Right renal cortex interstitium (tissue), 3 donors: ENCODE measurements around the gene TRAF3. TPM values are rescaled to one million over a fixed set of nuclear protein-coding genes. Genes with fewer than 3 reads are reported as not detected.

Experiments
- DNase-seq, 3 donors: peaks; one replicate each; pipeline ENCODE4 v3.0.0-alpha.2; 2013; ENCODE audit warnings: low read depth in 3 of 3, low spot score in 2 of 3
- polyA plus RNA-seq, 3 donors: library from polyadenylated mRNA; unstranded; fragments of 120-200 nt; gene quantifications; one replicate each; pipeline ENCODE4 v1.2.1, GENCODE V29; 2013; ENCODE audit not compliant: insufficient read length in 3 of 3

The TRAF3 gene
- polyA plus RNA-seq, 3 donors: 15.9 to 17.1 (median 16.7) TPM

DNA sequence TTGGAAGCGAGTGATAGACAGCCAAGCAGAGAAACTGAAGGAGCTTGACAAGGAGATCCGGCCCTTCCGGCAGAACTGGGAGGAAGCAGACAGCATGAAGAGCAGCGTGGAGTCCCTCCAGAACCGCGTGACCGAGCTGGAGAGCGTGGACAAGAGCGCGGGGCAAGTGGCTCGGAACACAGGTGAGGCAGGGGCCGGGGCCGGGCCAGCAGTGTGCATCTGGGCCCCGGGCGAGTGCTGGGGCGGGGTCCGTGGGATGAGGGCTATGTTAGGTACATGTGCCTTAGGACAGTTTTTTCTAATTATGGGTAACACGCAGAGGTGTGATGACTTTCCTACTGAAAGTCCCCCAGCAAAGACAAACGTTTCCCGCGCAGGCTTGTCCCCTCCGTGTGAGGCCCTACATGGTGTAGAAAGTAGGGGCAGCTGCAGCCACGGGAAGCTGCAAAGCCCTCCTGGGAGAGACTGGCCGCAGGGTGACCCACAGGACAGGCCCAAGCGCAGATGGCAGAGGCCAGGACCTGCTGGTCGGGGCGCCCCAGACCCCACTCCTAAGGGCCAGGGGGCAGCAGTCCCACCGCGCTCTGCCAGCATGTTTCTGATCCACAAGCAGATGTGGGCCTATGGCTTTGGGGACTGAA, 126.1 kb downstream of the TRAF3 start:
- DNase-seq: no peak

DNA sequence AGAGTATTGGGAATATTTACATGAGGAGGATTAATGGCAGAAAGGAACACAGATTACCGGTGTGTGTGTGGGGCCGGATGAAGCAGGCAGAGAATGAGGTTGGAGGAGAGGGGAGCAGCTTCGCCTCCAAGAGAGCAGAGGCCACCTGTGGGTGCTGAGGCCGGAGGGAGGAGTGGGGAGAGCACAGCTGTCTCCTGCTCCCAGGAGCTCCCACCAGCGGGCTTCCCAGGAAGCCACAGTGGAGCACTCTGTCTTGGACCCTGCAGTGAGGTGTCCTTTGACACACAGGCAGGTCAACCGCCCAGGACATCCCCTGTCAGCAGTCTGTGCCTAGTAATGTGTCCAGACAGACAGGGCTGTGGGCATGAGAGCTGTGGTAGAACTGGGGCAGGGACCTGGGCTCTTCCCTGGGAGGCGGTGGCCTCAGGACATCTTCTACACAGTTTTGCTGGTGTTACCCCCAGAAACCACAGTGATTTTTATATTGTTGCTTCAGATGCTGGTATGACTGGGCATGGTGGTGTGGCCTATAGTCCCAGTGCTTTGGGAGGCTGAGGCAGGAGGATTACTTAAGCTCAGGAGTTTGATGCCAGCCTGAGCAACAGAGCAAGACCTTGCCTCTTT, 126.8 kb downstream of the TRAF3 start:
- no peak for DNase-seq

DNA sequence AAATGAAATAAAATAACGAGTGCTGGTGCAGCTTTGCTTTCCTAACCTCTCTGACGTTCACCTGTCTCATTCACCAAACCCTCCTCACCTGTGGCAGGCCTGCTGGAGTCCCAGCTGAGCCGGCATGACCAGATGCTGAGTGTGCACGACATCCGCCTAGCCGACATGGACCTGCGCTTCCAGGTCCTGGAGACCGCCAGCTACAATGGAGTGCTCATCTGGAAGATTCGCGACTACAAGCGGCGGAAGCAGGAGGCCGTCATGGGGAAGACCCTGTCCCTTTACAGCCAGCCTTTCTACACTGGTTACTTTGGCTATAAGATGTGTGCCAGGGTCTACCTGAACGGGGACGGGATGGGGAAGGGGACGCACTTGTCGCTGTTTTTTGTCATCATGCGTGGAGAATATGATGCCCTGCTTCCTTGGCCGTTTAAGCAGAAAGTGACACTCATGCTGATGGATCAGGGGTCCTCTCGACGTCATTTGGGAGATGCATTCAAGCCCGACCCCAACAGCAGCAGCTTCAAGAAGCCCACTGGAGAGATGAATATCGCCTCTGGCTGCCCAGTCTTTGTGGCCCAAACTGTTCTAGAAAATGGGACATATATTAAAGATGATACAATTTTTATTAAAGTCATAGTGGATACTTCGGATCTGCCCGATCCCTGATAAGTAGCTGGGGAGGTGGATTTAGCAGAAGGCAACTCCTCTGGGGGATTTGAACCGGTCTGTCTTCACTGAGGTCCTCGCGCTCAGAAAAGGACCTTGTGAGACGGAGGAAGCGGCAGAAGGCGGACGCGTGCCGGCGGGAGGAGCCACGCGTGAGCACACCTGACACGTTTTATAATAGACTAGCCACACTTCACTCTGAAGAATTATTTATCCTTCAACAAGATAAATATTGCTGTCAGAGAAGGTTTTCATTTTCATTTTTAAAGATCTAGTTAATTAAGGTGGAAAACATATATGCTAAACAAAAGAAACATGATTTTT, 128.2 kb downstream of the TRAF3 start:
- no peak for DNase-seq

DNA sequence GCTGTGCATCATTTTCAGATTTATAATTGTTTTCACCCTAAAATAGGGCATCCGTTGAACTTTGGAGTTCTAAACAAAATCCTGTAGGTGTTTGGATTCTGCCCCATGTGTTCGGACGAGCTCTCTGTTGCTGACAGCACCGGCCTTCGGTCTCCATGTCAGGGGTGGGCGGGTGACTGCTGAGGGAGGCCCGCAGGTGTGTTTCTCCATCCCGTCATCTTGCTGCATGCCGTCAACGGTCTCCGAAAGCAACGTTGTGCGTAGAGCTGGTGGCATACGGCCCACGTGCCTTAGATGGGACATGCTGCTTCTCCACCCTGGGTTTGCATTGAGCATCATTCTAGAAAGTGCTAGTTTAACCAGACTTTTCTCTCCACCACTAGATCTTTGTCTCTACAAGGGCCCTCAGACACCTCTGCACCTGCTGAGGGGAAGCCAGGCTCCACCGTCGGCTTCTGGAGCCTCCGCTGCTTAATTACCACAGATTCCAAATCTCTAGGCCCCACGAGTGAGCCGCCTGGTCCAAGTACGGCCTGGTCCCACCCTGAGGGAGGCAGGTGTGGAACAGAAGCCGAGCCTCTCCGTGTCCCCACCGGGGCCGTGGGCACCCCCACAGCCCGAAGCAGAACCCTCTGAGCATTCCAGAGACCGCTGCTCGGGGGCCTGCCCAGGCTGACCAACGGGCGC, 129.5 kb downstream of the TRAF3 start:
- DNase-seq: no peak

DNA sequence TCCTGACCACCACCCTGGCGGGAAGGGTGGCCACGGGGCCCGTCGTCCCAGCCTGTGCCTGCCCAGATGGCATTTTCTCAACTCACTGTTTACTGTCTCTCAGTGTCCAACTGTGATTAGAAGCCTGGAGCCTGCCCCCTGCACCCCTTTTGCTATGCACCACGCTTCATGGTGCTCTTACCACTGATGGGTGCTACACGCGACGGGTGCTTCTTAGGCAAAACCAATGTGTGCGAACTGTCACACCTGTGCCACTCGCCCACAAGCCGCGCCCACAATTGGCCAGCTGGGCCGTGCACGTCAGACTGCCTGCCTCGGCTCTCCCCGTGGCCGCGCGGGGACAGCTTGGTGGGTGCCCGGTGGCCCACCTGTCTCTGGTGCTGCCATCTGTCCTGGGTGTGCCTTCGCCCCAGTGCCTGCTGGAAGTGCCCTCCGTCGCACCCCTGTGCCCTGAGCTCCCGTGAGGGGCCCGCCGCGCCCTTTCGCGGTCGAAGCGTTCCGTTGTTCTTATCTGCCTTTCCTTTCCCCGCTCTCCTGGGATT, 130.1 kb downstream of the TRAF3 start:
- DNase-seq: no peak

DNA sequence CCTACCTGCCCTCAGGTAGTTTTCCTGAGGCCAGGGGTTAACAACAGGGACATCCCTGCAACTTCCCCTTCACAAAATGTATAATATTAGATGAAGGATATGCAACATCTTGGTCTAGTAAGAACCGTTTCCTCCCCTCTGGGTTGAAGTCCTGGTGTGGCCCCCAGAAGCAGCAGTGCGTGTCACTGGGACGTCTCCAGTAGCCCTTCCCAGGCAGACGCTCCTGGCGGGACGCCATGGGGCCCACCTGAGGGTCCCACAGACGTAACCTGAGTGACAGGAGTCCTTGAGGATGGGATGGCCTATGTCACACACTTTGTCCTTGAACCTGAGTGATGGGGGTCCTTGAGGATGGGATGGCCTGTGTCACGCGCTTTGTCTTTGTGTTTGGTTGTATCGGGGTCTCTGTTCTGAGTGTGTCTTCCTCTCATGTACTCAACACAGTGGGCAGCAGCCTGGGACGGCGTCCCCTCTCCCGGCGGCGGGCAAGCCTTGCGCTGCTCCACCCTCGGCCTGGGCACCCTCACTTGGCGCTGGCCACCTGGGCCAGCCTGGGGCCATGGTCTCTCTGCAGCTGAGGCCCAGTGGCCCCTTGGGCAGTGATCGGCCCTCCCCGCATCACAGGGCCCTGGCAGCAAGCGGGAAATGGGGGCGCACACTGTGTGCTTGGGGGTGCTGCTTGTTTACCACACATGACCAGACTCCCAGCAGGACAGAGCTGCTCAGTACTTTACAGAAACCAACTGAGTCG, 130.9 kb downstream of the TRAF3 start:
- DNase-seq: no peak

DNA sequence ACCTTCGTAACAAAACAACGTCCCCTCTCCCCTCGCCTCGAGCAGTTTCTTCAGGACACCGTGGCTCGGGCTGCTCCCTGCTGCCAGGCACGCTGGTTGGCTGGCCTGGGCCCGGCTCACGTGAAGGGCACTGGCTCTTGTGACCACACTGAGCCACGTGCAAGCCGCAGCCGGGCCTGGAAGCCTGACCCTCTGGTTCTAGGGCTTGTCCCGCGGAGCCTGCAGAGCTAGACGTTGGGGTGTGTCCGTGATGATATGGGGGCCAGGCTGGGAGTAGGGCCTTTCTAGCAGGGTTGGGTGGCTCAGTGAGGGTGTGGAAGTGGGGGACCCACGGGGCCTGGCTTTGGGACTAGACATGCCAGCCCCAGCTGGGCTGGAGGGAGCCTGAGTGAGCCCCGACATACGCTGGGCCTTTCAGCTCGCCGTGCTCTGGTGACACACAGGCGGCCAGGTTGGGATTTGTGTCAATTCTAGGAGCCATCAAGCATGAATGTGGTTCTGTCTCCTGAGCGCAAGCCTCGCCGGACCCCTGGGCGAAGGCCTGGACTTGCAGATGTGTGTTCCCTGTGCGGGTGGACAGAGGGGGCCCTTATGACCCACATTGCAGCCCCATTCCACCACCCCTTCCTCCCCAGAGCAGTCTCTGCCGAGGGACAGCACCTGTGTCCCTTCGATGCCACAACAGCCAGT, 131.7 kb downstream of the TRAF3 start:
- no peak for DNase-seq

DNA sequence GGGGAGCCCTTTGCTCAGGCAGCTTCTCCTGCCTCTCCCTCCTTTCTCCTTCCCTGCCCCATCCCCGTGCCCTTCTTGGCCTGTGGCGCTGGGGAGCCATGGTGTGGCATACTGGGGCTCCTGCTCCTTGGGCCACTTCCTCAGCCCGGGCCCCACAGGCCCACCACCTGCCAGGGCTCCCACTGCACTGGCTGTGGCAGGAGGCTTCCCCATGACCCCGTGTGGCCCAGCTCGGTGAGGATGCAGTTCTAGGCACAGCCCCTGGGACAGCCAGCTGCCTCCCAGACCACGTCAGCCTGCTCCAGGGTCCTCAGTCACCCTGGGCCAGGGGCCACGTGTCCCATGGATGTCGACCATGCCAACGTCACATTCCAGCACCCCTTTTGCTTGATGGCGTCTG, 132.2 kb downstream of the TRAF3 start:
- no peak for DNase-seq

DNA sequence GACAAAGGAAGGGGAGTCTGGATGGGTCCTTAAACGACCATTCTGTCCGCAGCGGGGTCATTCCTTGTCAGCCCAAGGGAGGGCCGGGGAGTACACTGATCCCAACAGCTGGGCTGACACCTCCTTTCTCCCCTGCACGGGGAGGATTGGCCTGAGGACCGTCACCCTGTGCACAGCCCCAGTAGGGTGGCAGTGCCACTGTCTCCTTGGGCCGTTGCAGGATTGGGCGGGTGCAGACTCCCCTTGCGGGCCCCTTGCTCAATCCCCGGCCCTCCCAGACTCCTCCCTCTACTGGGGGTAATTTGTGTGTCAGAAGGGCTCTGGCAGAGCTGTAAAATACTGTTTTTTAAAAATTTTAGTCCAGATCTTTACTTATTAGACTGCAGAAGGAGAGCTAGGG, 132.7 kb downstream of the TRAF3 start:
- DNase-seq: no peak

DNA sequence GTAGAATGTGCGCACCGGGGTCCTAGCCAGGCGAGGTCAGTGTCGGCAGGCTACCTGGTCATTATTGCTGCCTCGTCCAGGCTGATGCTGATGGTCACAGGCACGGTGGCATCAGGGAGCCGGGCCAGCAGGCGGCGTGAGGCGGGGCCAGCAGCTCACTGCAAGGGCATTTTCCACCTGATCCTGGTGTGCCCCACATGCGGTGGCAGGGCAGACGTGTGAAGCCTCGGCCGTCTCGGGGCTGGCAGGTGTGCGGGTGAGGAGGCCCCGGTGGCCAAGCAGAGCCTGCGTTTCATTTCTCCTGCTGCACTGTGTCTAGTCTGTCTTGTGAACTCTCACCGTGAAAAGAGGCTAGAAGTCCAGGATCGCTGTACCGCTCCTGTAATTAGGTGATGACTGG, 133.2 kb downstream of the TRAF3 start:
- no peak for DNase-seq

DNA sequence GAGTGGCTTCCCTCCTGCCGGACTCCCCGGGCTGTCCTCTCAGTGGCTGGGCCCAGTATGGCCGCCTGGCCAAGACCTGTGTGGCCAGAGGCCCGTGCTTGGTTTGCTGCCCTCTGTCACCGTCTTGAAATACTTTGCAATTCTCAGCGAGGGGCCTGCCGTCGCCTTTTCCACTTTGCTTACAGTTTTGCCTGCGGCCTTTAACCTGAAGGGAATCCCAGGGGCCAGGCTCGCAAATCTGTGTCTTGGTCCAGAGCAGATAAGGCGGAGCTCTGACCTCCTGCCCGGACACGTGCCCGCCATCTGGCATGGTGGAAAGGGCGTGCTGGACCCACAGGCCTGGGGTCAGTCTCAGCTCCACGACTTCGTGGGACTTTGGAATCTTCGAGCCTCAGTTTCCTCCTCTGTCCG, 134.3 kb downstream of the TRAF3 start:
- no peak for DNase-seq

DNA sequence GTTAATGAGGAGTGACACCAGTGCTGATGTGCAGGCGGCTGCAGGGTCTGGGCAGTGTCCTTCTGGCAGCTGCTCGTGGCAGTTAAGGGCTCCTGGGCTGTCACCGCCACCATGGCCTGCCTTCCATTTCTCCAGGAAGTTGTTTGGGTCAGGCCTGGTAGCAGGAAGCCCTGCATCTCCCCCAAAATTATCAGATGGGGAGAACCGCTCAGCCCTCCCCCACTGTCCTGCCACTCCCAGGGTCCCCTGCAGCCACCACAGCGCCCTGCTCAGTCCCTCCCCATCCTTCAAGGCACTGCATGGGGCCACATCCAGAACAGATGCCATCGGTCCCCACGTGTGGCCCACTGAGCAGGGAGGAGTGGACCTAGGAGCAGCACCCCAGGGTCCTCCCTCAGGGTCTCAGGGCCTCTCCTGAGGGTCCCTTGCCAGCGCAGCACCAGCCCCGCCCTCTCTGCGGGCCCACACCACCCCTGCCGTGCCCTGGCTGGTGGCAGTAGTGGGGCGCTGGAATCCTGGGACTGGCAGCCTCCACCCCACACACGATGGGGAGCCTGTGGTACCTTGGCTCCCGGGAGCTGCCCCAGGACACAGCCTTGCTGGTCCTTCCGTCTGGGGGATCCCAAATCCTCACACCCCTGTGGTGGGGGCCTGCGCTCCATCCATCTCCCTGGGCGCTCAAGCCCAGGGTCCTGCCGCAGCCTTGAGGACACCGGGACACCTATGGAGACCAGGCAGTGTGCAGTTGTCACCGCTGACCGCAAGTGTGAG, 134.9 kb downstream of the TRAF3 start:
- no peak for DNase-seq

DNA sequence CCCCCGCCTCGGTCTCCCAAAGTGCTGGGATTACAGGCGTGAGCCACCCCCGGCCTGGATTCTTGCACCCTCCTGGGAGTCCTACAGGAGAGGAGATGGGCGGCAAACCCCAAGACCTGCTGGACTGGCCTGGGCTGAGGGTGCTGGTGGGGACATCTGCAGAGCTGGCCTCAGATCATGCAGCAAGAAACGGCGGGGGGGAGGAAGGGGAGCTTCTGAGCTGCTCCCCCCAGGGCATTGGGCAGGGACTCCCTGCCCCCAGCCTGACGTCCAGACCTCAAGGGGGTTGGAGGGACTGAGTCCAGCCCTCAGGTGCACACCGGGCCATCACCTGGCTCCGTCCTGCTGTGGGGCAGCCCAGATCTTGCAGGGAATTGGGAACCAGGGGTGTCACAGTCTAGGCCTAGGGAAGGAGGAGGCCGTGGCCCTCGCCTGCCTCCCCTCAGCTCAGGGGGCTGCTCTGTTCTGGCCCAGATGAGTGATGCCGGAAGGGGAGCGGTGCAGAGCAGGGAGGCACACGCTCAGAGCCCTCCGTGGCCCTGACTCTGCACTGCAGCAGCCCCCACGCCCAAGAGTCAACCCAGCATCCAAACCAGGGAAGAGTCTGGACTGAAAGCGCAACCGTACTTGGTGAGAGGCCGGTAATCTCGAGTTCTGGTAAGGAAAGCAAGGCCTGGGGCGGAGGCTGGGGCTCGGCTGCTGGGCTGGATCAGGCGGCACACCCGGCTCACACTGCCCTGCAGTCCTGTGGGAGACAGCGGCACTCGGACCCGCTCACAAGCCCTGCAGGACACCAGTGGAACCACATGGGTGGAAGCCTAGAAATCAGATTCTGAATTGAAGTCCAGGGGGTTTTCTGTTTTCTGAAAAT, 136.3 kb downstream of the TRAF3 start:
- DNase-seq: no peak

DNA sequence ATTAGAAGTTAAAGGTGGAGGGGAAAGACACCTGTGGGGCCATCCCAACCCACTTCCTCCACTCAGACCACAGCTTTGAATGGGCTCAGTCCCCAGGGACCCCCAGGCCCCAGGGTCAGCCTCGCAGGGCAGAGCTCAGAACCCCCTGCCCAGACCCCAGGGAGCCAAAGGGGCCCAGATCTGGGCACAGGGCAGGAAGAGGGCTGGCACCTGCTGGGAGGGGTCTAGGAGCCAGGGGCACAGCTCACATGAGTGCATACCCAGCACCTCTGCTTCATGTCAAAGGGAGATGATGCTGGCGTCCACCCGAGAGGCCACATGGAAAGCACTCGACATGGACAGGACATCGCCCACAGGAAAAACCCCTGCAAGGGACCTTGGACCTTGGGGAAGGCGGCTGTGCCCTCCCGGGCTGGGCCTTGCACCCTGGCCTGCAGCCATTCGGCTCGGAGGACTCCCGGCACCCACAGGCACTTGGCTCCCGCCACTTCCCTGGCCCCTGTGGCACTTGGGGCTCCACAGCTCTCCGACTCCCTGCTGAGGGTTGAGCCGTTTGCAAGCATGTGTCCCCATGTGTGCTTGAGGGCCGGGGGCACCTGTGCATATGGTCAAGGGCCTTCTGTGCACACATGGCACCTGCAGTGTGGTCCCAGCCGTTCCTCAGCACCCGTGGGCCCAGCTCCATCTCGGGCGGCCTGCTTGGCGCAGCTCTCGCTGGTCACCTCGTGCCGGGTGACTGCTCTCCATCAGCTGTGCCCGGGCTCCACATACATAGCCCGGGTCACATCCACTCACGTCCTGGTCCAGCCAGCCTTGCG, 137.4 kb downstream of the TRAF3 start:
- no peak for DNase-seq

DNA sequence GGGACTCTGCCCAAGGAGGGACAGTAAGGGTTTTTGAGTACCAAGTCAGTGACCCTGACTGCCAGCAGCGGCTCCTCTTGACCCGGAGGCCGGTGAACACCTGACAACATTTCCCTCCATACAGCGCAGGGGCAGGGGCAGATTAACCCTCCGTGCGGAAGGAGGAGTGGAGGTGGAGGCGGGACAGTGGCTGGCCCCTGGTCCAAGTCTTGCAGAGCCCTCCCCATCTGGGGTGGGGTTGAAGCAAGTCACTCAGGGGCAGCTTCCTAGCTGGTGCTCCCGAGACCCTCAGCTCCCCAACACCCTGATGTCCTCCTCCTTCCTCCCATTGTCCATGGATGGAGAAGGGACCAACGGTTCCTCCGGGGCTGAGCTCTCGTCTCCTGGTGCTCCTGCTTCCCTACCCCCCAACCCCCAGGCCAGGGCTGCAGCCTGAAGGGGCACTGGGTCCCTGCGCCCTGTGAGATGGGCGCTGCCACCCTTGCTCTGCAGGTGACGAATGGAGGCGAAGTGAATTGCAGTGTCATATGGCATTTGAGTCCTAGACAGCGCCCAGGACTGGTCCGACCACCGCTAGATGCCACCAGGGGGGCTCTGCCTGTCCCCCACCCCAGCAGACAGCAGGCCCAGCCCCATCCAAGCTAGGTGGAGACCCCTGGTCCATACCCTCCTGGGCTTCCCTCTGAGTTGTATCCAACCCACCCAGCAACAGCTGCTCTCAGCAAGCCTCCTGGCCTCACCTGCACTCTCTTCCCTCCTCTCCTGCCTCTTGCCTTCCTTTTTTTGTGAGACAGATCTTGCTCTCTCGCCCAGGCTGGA, 138.3 kb downstream of the TRAF3 start:
- DNase-seq: no peak
